ENCODE measurements around the gene SIGLEC9.

The SIGLEC9 gene

DNA sequence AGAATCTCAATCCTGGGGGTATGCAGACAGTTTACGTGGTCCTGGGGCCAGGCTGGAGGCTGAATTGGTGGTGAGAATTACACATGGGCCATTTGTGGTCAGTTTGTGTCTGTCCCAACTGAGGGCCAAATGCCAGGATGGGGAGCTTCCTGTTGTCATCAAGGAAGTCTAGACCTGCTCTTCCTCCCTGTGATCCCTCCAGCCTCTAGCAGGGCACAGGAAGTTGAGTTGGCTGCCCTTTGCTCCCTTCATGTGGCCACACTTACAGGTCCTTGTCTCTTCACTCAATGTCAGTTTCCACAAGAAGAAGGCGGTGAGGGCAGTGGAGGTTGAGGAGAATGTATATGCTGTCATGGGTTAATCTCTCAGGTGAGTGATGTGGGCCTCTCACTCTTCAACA is 47.5 kb downstream of the SIGLEC9 start:
- H3K4me3 ChIP-seq (ENCODE audit: low read depth, low read length) = no peak overlapping the region
- DNase-seq (ENCODE audit: low read depth) = no peak
- no peak for TF ChIP-seq CTCF (conservative IDR thresholded peaks at IDR 0.05; ENCODE audit: low read depth, low read length)

GRCh38 chr19:51173681-51174080 is 49.0 kb downstream of the SIGLEC9 start:
- no peak overlapping the region for H3K4me3 ChIP-seq (ENCODE audit: low read depth, low read length)
- no peak for DNase-seq (ENCODE audit: low read depth)

GRCh38 chr19:51179256-51179655 is 54.5 kb downstream of the SIGLEC9 start:
- no peak for DNase-seq (ENCODE audit: low read depth)
- TF ChIP-seq CTCF (conservative IDR thresholded peaks at IDR 0.05; ENCODE audit: low read depth, low read length) = no peak

More at GRCh38 chr19:51173681-51174080, 49.0 kb downstream of the SIGLEC9 start:
- no peak for TF ChIP-seq CTCF (conservative IDR thresholded peaks at IDR 0.05; ENCODE audit: low read depth, low read length)

More at GRCh38 chr19:51179256-51179655, 54.5 kb downstream of the SIGLEC9 start:
- no peak overlapping the region for H3K4me3 ChIP-seq (ENCODE audit: low read depth, low read length)
